ENCODE results near the gene GSTM2. TPM values are rescaled to one million over a fixed set of nuclear protein-coding genes. Genes with fewer than 3 reads are reported as not detected.

The GSTM2 gene
- total RNA-seq, 1 donor from 2014 or later = 20.3 TPM

DNA sequence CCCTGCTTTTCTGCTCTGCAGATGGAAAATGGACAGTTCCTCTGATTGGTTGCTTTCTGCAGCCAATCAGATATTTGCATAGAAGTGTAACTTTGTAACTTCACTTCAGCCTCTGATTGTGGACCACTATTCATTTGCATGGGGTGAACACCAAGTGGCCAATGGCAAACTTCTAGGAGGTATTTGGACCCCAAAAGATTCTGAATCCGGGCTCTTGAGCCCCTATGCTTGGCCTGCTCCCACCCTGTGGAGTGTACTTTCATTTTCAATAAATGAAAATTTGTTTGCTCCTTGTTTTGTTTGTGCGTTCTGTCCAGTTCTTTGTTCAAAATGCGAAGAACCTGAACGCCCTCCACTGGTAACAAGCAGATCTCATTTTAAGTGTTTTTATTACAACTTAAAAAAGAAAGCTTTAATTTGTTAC, 18.4 kb upstream of the GSTM2 start:
- H3K4me1 ChIP-seq = peaks cover 0 to 15% of the 10 kb centered on the region in 2 donors
- no peak overlapping the region for H3K27ac ChIP-seq
- intact Hi-C loops (cut with DNase I) = no loop called here
- H3K4me3 ChIP-seq = no peak overlapping the region
- DNase-seq (ENCODE audit: low spot score in 2 of 2) = no peak
- no peaks in the 10 kb centered on the region for H3K27me3 ChIP-seq
- H3K36me3 ChIP-seq = no peaks in the 10 kb centered on the region
- no peaks in the 10 kb centered on the region for H3K9me3 ChIP-seq
- TF ChIP-seq, protein P1, sequence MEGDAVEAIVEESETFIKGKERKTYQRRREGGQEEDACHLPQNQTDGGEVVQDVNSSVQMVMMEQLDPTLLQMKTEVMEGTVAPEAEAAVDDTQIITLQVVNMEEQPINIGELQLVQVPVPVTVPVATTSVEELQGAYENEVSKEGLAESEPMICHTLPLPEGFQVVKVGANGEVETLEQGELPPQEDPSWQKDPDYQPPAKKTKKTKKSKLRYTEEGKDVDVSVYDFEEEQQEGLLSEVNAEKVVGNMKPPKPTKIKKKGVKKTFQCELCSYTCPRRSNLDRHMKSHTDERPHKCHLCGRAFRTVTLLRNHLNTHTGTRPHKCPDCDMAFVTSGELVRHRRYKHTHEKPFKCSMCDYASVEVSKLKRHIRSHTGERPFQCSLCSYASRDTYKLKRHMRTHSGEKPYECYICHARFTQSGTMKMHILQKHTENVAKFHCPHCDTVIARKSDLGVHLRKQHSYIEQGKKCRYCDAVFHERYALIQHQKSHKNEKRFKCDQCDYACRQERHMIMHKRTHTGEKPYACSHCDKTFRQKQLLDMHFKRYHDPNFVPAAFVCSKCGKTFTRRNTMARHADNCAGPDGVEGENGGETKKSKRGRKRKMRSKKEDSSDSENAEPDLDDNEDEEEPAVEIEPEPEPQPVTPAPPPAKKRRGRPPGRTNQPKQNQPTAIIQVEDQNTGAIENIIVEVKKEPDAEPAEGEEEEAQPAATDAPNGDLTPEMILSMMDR (IDR thresholded peaks at IDR 0.05) = peak in 2 of 3 experiments; percentile 8 to 37

DNA sequence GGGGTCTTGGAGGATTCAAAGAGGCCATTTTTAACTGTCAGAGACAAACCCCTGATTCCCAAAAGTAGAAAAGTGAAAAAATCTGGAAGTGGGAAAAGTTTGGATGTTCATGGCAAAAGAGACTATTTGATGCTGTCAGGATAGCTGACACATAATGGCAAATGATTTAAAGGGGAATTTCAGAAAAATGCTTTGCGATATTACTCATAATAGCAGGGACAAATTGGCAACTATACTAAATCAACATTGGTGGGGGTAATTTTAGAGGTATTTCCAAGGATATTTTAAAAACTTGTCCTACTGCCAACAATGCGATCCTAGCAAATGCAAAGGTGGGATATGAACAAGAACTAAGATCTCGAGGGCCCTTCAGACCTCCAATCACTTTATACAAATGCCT, 17.2 kb upstream of the GSTM2 start:
- peak in 1 of 2 donors; percentile 19 for DNase-seq (ENCODE audit: low spot score in 2 of 2)
- Histone ChIP-seq H3K27me3 (no peaks in the 10 kb centered on the region), H3K4me3 (no peak overlapping the region), H3K9me3 (no peaks in the 10 kb centered on the region), H3K36me3 (no peaks in the 10 kb centered on the region), H3K27ac (no peak overlapping the region), H3K4me1 (peaks cover 7 to 24% of the 10 kb centered on the region in 2 donors)
- TF ChIP-seq, protein P1 (IDR thresholded peaks at IDR 0.05) = no peak
- intact Hi-C loops (cut with DNase I) = no loop called here

DNA sequence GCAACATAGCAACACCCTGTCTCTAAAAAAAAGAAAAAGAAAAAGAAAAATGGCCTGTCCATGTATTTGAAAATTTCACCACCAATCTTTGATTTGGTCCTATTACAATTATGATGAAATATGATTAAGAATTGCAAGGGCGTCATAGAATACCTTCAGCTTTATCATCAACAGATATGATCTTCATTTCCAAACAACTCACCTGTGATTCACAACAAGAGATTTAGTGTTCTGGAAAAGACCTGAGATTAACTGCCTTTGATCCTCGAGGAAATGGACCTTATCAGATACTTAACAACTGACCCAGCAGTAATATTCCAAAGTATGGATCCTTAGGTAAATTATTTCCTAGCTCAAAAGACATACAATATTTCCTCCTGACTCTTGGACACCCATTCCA, 15.5 kb upstream of the GSTM2 start:
- TF ChIP-seq, protein P1 (IDR thresholded peaks at IDR 0.05) = no peak
- Histone ChIP-seq H3K9me3 (no peaks in the 10 kb centered on the region), H3K4me1 (peaks cover 7 to 24% of the 10 kb centered on the region in 2 donors), H3K27me3 (no peaks in the 10 kb centered on the region), H3K27ac (no peak overlapping the region), H3K36me3 (no peaks in the 10 kb centered on the region), H3K4me3 (no peak overlapping the region)
- intact Hi-C loops (cut with DNase I) = no loop called here
- no peak for DNase-seq (ENCODE audit: low spot score in 2 of 2)

DNA sequence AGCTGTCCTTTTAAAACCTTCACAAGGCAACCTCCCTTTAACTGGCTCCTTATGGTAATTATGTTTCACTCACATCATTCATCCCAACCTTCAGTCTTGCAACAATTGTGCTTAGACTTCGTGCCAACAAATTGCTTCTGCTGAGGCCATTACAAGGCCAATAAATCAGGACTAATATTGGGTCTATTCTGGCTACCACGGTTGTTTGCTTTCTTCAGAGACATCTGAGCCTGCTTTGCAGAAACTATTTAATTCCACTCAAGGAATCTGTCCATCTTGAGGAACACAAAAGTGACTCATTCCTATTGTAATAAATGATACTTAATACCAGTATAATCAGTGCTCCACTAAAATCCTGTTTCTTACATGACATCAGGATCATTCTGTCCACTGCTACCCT, 14.6 kb upstream of the GSTM2 start:
- DNase-seq (ENCODE audit: low spot score in 2 of 2) = no peak
- intact Hi-C loops (cut with DNase I) = no loop called here
- H3K27ac ChIP-seq = no peak overlapping the region
- peaks cover 7 to 24% of the 10 kb centered on the region in 2 donors for H3K4me1 ChIP-seq
- H3K27me3 ChIP-seq = no peaks in the 10 kb centered on the region
- no peak overlapping the region for H3K4me3 ChIP-seq
- no peaks in the 10 kb centered on the region for H3K36me3 ChIP-seq
- TF ChIP-seq, protein P1 (IDR thresholded peaks at IDR 0.05) = no peak
- H3K9me3 ChIP-seq = no peaks in the 10 kb centered on the region

DNA sequence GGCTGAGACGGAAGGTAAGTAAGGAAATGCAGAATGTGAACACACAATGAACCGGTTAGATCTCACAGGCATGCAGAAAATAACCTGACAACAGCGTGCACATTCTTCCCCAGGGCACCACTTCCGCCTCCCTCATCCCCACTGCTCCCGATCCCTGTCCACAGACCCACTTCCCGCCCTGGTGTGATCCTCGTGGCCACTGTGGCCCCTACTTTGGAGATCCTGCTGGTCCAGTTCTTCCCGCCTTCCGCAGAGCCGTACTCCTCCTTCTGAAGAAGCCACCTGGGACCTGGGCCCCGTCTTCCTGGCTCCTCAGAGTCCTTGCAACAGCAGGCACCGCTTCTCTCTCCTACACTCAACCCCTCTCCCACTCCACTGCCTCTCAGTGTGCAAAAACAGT, 13.3 kb upstream of the GSTM2 start:
- H3K4me3 ChIP-seq = no peak overlapping the region
- H3K36me3 ChIP-seq = peaks cover 0 to 7% of the 10 kb centered on the region in 2 donors
- H3K9me3 ChIP-seq = no peaks in the 10 kb centered on the region
- H3K27me3 ChIP-seq = no peaks in the 10 kb centered on the region
- no peak for DNase-seq (ENCODE audit: low spot score in 2 of 2)
- intact Hi-C loops (cut with DNase I) = no loop called here
- TF ChIP-seq, protein P1 (IDR thresholded peaks at IDR 0.05) = no peak
- H3K27ac ChIP-seq = peak overlapping the region; percentile 84 to 94
- H3K4me1 ChIP-seq = peaks cover 7 to 23% of the 10 kb centered on the region in 2 donors

Data from ascending aorta (tissue), 2 donors.